Measurements from ENCODE around the gene DIAPH1.

Gene DIAPH1

GRCh38 chr5:141560151-141560550 is 58.6 kb downstream of the DIAPH1 start:
- ATAC-seq: no peak

- ATAC-seq: no peak
Observed at GRCh38 chr5:141559461-141559860, 59.3 kb downstream of the DIAPH1 start.

GRCh38 chr5:141558150-141558549 is 60.6 kb downstream of the DIAPH1 start:
- peak in 1 of 2 donors; percentile 25 for ATAC-seq

- ATAC-seq: peak; percentile 76 to 80
Observed at GRCh38 chr5:141557681-141558136, 61.1 kb downstream of the DIAPH1 start.

- ATAC-seq: no peak
Observed at GRCh38 chr5:141547921-141548320, 70.9 kb downstream of the DIAPH1 start.

- no peak for ATAC-seq
Observed at GRCh38 chr5:141547488-141547887, 71.3 kb downstream of the DIAPH1 start.

GRCh38 chr5:141543053-141543452 is 75.7 kb downstream of the DIAPH1 start:
- no peak for ATAC-seq

GRCh38 chr5:141534492-141535213 is 84.1 kb downstream of the DIAPH1 start:
- ATAC-seq: no peak

GRCh38 chr5:141533897-141534296 is 84.9 kb downstream of the DIAPH1 start:
- no peak for ATAC-seq

GRCh38 chr5:141532726-141533125 is 86.1 kb downstream of the DIAPH1 start:
- no peak for ATAC-seq

- ATAC-seq: no peak
Observed at GRCh38 chr5:141529873-141530272, 88.9 kb downstream of the DIAPH1 start.

- no peak for ATAC-seq
Observed at GRCh38 chr5:141529002-141529401, 89.8 kb downstream of the DIAPH1 start.

- no peak for ATAC-seq
Observed at GRCh38 chr5:141528291-141528984, 90.4 kb downstream of the DIAPH1 start.

GRCh38 chr5:141527426-141527825 is 91.4 kb downstream of the DIAPH1 start:
- ATAC-seq: no peak

- no peak for ATAC-seq
Observed at GRCh38 chr5:141525653-141526052, 93.1 kb downstream of the DIAPH1 start.

- ATAC-seq: peak; percentile 63 to 66
Observed at GRCh38 chr5:141524604-141525597, 93.9 kb downstream of the DIAPH1 start.

GRCh38 chr5:141523991-141524390 is 94.8 kb downstream of the DIAPH1 start:
- no peak for ATAC-seq

- ATAC-seq: no peak
Observed at GRCh38 chr5:141522301-141522700, 96.5 kb downstream of the DIAPH1 start.

GRCh38 chr5:141521244-141521781 is 97.5 kb downstream of the DIAPH1 start:
- peak; percentile 62 to 64 for ATAC-seq

- no peak for ATAC-seq
Observed at GRCh38 chr5:141519605-141520565, 98.9 kb downstream of the DIAPH1 start.

GRCh38 chr5:141518618-141519015 is 100.2 kb downstream of the DIAPH1 start:
- ATAC-seq: no peak
